Esophagus squamous epithelium (tissue), 5 donors: ENCODE data around the gene NRIP1. TPM values are rescaled to one million over a fixed set of nuclear protein-coding genes. Genes with fewer than 3 reads are reported as not detected.
"Not testable (repeated sequence)": the region's sequence is repeated elsewhere in the genome, so short reads cannot be mapped to it uniquely, and the experiment has no call there.

Experiments used
- DNase-seq: peaks from one replicate; lab custom pipeline; 2025; lab: John Stamatoyannopoulos, UW
- H3K27ac ChIP-seq, 4 donors: fragments of 200-600 bp; sonication (generic); one replicate each; pipeline ENCODE4 v1.5.1; 2016 to 2019; ENCODE audit warnings: mild to moderate bottlenecking in 1 of 4
- H3K27me3 ChIP-seq, 4 donors: fragments of 200-600 bp; sonication (generic); 1 replicate in 3 of 4; 2 replicates in 1 of 4; pipeline versions ENCODE4 v1.5.1 to v1.6.0; 2017 to 2021; ENCODE audit warnings: antibody characterized with exemption in 1 of 4
- H3K36me3 ChIP-seq, 3 donors: fragments of 200-600 bp; sonication (generic); one replicate each; pipeline ENCODE4 v1.5.1; 2016 to 2019
- H3K4me1 ChIP-seq, 3 donors: fragments of 200-600 bp; sonication (generic); one replicate each; pipeline ENCODE4 v1.5.1; 2017 to 2019
- H3K4me3 ChIP-seq, 4 donors: fragments of 200-600 bp; sonication (generic); 1 replicate in 3 of 4; 2 replicates in 1 of 4; pipeline ENCODE4 v1.5.1; 2016 to 2019; ENCODE audit warnings: mild to moderate bottlenecking in 2 of 4, moderate library complexity in 1 of 4
- H3K9me3 ChIP-seq, 3 donors: fragments of 200-600 bp; sonication (generic); one replicate each; pipeline ENCODE4 v1.5.1; 2016 to 2019
- POLR2A ChIP-seq, 4 donors: fragments of 450-650 bp; IDR thresholded peaks; one replicate each; pipeline ENCODE4 v1.6.1; 2017; ENCODE audit warnings: antibody characterized with exemption in 4 of 4, mild to moderate bottlenecking in 4 of 4, moderate library complexity in 3 of 4
- WGBS, 2 donors: methylation state at CpG; one replicate each; pipeline ENCODE4 v1.1.5; 2018; 5-methylcytosine and 5-hydroxymethylcytosine counted together
- intact Hi-C: fragments of 100-400 bp; cut with DNase I; formaldehyde crosslinking; loops from one replicate; pipeline ENCODE4 v1.15.0; 2022
- total RNA-seq, 4 donors: library from RNA; depleted of rRNA; stranded (reverse); fragments of >200 nt; gene quantifications; one replicate each; pipeline ENCODE4 v1.1.0, GENCODE V29; 2016
- TF ChIP-seq, protein P1 (sequence below), 6 experiments: fragments of 450-650 bp in 4 of 6; fragments of 200-600 bp in 2 of 6; sonication (generic) in 2 of 6; IDR thresholded peaks; one replicate each; pipeline ENCODE4 v1.5.1; 2016 to 2019; ENCODE audit warnings: antibody characterized with exemption in 6 of 6, mild to moderate bottlenecking in 4 of 6, moderate library complexity in 4 of 6
- donor health status: DM: yes; HTN: yes; CAD: no.

Gene NRIP1
- total RNA-seq, 4 donors from 2014 or later: 13.2 to 37.0 (median 31.1) TPM

DNA sequence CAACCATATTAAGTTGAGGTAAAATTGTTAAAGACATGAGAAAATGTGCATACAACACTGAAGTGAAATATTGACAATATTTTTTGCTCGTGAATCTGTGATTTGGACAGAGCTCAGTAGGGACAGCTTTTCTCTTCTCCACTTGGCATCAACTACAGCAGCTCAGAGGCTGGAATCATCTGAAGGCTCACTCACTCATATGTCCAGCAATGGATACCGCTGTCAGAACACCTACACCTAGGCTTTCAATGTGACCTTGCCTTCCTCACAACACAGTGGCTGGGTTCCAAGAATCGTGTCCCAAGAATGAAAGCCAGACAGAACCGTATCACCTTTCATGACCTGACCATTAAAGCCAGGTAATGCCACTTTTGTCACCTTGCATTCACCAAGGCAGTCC is 115.2 kb downstream of the NRIP1 start:
- H3K9me3 ChIP-seq: peaks cover 0 to 5% (median 0%) of the 10 kb centered on the region in 3 donors
- DNase-seq: no peak
- H3K4me1 ChIP-seq: no peaks in the 10 kb centered on the region
- H3K27ac ChIP-seq: no peak overlapping the region
- H3K27me3 ChIP-seq: no peaks in the 10 kb centered on the region
- H3K4me3 ChIP-seq: no peak overlapping the region
- TF ChIP-seq POLR2A (IDR thresholded peaks at IDR 0.05): no peak
- TF ChIP-seq, protein P1, sequence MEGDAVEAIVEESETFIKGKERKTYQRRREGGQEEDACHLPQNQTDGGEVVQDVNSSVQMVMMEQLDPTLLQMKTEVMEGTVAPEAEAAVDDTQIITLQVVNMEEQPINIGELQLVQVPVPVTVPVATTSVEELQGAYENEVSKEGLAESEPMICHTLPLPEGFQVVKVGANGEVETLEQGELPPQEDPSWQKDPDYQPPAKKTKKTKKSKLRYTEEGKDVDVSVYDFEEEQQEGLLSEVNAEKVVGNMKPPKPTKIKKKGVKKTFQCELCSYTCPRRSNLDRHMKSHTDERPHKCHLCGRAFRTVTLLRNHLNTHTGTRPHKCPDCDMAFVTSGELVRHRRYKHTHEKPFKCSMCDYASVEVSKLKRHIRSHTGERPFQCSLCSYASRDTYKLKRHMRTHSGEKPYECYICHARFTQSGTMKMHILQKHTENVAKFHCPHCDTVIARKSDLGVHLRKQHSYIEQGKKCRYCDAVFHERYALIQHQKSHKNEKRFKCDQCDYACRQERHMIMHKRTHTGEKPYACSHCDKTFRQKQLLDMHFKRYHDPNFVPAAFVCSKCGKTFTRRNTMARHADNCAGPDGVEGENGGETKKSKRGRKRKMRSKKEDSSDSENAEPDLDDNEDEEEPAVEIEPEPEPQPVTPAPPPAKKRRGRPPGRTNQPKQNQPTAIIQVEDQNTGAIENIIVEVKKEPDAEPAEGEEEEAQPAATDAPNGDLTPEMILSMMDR (IDR thresholded peaks at IDR 0.05): no peak
- no peaks in the 10 kb centered on the region for H3K36me3 ChIP-seq
- intact Hi-C loops: no loop called here
- WGBS, 2 donors: 84 to 85% methylated on average over 4 of the region's 4 CpGs

GRCh38 chr21:14947613-14948160 is 117.1 kb downstream of the NRIP1 start:
- DNase-seq: no peak
- intact Hi-C loops: no loop called here
- no peak overlapping the region for H3K4me3 ChIP-seq
- H3K27me3 ChIP-seq: no peaks in the 10 kb centered on the region
- H3K9me3 ChIP-seq: peaks cover 0 to 5% (median 0%) of the 10 kb centered on the region in 3 donors
- no peak for TF ChIP-seq POLR2A (IDR thresholded peaks at IDR 0.05)
- TF ChIP-seq, protein P1 (IDR thresholded peaks at IDR 0.05): no peak
- H3K4me1 ChIP-seq: no peaks in the 10 kb centered on the region
- no peaks in the 10 kb centered on the region for H3K36me3 ChIP-seq
- 47 to 55% methylated on average over 4 to 5 of the region's 5 CpGs for WGBS, 2 donors
- no peak overlapping the region for H3K27ac ChIP-seq

- intact Hi-C loops: no loop called here
- no peak for TF ChIP-seq POLR2A (IDR thresholded peaks at IDR 0.05)
- TF ChIP-seq, protein P1 (IDR thresholded peaks at IDR 0.05): no peak
- no peak overlapping the region for H3K4me3 ChIP-seq
- H3K9me3 ChIP-seq: peaks cover 0 to 5% (median 0%) of the 10 kb centered on the region in 3 donors
- no peak overlapping the region for H3K27ac ChIP-seq
- no peaks in the 10 kb centered on the region for H3K4me1 ChIP-seq
- H3K36me3 ChIP-seq: no peaks in the 10 kb centered on the region
- no peaks in the 10 kb centered on the region for H3K27me3 ChIP-seq
- WGBS, 2 donors: 60 to 64% methylated on average over 3 of the region's 3 CpGs
- DNase-seq: no peak
These were observed 119.6 kb downstream of the NRIP1 start for GRCh38 chr21:14945176-14945575.

GRCh38 chr21:14943616-14944015 is 121.2 kb downstream of the NRIP1 start:
- intact Hi-C loops: no loop called here
- H3K27ac ChIP-seq: no peak overlapping the region
- no peak overlapping the region for H3K4me3 ChIP-seq
- no peaks in the 10 kb centered on the region for H3K36me3 ChIP-seq
- 80 to 86% methylated on average over 3 of the region's 3 CpGs for WGBS, 2 donors
- H3K4me1 ChIP-seq: no peaks in the 10 kb centered on the region
- no peaks in the 10 kb centered on the region for H3K27me3 ChIP-seq
- DNase-seq: no peak
- peaks cover 0 to under 1% (median 0%) of the 10 kb centered on the region in 3 donors for H3K9me3 ChIP-seq
- TF ChIP-seq POLR2A (IDR thresholded peaks at IDR 0.05): no peak
- TF ChIP-seq, protein P1 (IDR thresholded peaks at IDR 0.05): no peak

DNA sequence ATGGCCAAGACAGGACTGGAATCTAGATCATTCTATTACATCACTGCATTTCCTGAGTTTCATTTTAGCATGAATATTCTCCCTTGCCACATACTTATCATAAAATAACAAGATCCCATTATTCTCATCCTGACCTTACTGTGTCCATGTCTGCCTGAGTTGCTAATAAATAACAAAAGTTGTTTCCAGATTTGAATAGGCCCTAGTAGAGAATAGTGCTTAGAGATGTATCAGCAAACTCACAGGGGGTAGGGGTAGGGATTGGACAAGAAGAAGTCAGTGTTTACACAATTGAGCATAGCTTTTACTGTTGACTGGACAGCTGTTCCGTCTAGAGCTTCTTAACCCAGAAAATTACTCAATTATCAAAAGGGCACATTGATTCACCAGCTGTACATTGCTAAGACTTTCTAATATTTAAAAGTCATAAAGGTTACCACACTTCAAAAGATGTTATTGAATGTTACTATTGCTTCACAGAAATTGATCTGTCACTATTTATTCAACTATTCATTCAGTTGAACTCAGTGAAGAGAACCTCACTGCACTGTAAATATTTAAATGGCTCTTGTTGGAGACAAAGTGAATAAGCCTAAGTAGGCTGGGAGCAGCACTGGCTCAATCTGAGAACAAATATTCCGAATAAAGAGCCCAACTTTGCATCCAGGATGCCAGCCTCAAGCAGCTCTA is 121.9 kb downstream of the NRIP1 start:
- H3K4me3 ChIP-seq: no peak overlapping the region
- no peak overlapping the region for H3K27ac ChIP-seq
- no peaks in the 10 kb centered on the region for H3K4me1 ChIP-seq
- H3K9me3 ChIP-seq: no peaks in the 10 kb centered on the region
- TF ChIP-seq, protein P1 (IDR thresholded peaks at IDR 0.05): no peak
- no peak for TF ChIP-seq POLR2A (IDR thresholded peaks at IDR 0.05)
- H3K36me3 ChIP-seq: no peaks in the 10 kb centered on the region
- H3K27me3 ChIP-seq: no peaks in the 10 kb centered on the region
- WGBS, 2 donors: 50 to 71% methylated on average over 2 of the region's 2 CpGs
- intact Hi-C loops: no loop called here
- no peak for DNase-seq

DNA sequence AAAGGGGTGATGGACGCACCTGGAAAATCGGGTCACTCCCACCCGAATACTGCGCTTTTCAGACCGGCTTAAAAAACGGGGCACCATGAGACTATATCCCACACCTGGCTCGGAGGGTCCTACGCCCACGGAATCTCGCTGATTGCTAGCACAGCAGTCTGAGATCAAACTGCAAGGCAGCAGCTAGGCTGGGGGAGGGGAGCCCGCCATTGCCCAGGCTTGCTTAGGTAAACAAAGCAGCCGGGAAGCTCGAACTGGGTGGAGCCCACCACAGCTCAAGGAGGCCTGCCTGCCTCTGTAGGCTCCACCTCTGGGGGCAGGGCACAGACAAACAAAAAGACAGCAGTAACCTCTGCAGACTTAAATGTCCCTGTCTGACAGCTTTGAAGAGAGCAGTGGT is 137.5 kb downstream of the NRIP1 start:
- H3K9me3 ChIP-seq, H3K27me3 ChIP-seq, H3K36me3 ChIP-seq, H3K4me3 ChIP-seq, DNase-seq, intact Hi-C loops, H3K4me1 ChIP-seq, H3K27ac ChIP-seq: not testable (repeated sequence)
- 100% methylated on average over 1 of the region's 13 CpGs; no CpG with 5 or more reads in 1 of the 2 donors for WGBS, 2 donors
